ENCODE measurements around the gene SLC7A4. TPM values are rescaled to one million over a fixed set of nuclear protein-coding genes. Genes with fewer than 3 reads are reported as not detected.

Gene SLC7A4
- total and polyA plus RNA-seq, 5 donors, result 0.33 to 1.9 (median 0.59) TPM

DNA sequence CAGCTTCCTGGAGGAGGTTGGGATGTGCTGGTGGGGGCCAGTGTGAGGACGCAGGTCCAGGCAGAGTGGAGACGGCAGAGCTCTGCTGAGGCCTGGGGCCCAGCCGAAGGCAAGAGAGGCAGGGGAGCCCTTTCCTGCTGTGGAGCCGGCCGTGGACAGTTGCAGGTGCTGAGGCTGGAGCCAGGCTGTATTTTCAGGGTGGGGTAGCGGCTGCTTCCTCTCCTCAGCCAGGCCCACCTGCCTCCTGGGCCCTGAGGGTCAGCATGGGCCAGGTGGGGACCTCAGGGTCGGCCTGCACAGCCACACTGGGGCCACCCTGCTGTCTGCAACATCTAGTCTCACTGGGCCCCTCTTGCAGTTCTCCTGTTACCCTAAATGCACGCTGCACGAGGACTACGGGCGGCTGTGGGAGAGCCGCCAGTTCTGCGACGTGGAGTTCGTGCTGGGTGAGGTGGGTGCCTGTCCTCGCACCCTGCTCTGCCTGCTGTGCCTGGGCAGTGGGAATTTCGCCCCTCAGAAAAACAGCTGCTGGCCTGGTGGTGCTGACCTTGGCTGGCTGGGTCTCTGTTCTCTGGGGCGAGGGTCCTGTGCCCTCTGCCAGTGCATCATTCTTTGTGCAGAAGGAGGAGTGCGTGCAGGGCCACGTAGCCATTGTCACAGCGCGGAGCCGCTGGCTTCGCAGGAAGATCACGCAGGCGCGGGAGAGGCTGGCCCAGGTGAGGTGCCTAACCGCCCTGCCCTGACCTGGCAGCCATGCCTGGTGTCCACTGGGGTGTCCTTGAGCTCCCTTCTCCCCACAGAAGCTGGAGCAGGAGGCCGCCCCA, 38.8 kb downstream of the SLC7A4 start:
- Histone ChIP-seq H3K4me3 (ENCODE audit: low read length) (no peak overlapping the region), H3K27ac (ENCODE audit: low read length) (no peak overlapping the region), H3K4me1 (ENCODE audit: control insufficient read depth, insufficient read depth, low read length) (no peaks in the 10 kb centered on the region), H3K27me3 (ENCODE audit: control insufficient read depth, insufficient read depth) (no peaks in the 10 kb centered on the region), H3K9me3 (ENCODE audit: control insufficient read depth, low read length) (no peaks in the 10 kb centered on the region)
- intact Hi-C loops (cut with DNase I), result no loop called here
- DNase-seq, result peak in 1 of 3 donors; percentile 4
- no peak for ATAC-seq
- WGBS, result 95% methylated on average over 29 of the region's 29 CpGs

DNA sequence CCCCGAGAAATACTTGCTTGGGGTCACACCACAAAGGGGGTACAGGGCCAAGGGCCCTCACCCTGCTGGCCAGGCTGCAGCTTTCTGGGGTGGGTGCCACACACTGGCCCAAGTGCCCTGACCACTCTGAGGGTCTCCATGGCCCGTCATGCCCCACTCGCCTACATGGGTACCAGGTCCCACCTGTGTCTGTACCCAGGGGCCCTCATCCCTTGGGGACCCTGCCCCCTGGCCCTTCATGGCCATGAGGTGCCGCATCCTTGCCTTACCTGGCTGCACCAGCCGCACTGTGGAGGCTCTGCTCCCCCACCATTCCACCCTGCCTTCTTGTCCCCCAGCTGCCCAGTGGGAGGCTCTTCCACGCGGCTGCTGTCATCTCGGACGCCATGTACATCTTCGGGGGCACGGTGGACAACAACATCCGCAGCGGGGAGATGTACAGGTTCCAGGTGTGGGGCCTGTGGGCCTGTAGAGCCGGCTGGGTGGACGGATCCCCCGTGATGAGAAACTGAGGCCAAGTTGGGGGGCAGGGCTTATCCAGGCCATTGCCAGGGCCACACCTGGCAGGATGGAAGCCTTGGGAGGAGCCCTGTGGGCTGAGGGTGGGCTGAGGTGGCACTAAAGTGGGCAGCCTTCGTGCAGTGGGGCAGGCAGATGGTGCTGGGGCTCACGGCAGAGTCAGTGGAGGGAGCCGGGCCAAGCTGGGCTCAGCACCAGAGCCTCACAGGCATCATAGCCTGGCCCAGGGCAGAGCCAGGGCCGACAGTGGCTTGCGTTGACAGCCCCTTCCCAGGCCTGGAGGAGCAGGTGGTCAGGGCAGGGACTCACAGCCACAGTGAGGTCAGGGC, 39.7 kb downstream of the SLC7A4 start:
- ATAC-seq, result no peak
- DNase-seq, result no peak
- Histone ChIP-seq H3K27ac (ENCODE audit: low read length) (no peak overlapping the region), H3K4me1 (ENCODE audit: control insufficient read depth, insufficient read depth, low read length) (no peaks in the 10 kb centered on the region), H3K4me3 (ENCODE audit: low read length) (no peak overlapping the region), H3K27me3 (ENCODE audit: control insufficient read depth, insufficient read depth) (no peaks in the 10 kb centered on the region), H3K9me3 (ENCODE audit: control insufficient read depth, low read length) (no peaks in the 10 kb centered on the region)
- intact Hi-C loops (cut with DNase I), result no loop called here
- 88% methylated on average over 21 of the region's 21 CpGs for WGBS

DNA sequence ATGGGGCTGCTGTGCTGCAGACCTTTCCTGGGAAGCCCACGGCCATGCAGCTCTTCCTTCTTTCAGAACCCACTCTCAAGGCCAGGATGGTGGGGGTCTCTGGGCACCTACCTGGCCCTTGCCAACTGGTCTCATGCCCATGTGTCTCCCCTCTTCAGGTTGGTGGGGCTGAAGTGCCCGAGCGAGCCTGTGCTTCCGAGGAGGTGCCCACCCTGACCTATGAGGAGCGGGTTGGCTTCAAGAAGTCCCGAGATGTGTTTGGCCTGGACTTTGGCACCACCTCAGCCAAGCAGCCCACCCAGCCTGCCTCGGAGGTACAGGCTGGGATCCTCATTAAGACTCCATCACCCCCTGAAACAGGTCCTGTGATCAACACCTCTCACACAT, 40.3 kb downstream of the SLC7A4 start:
- H3K4me3 ChIP-seq (ENCODE audit: low read length), result no peak overlapping the region
- DNase-seq (no peak), ATAC-seq (no peak)
- H3K27ac ChIP-seq (ENCODE audit: low read length), result no peak overlapping the region
- H3K4me1 ChIP-seq (ENCODE audit: control insufficient read depth, insufficient read depth, low read length), result no peaks in the 10 kb centered on the region
- intact Hi-C loops (cut with DNase I), result no loop called here
- H3K9me3 ChIP-seq (ENCODE audit: control insufficient read depth, low read length), result no peaks in the 10 kb centered on the region
- WGBS, result 88% methylated on average over 7 of the region's 7 CpGs
- H3K27me3 ChIP-seq (ENCODE audit: control insufficient read depth, insufficient read depth), result no peaks in the 10 kb centered on the region

DNA sequence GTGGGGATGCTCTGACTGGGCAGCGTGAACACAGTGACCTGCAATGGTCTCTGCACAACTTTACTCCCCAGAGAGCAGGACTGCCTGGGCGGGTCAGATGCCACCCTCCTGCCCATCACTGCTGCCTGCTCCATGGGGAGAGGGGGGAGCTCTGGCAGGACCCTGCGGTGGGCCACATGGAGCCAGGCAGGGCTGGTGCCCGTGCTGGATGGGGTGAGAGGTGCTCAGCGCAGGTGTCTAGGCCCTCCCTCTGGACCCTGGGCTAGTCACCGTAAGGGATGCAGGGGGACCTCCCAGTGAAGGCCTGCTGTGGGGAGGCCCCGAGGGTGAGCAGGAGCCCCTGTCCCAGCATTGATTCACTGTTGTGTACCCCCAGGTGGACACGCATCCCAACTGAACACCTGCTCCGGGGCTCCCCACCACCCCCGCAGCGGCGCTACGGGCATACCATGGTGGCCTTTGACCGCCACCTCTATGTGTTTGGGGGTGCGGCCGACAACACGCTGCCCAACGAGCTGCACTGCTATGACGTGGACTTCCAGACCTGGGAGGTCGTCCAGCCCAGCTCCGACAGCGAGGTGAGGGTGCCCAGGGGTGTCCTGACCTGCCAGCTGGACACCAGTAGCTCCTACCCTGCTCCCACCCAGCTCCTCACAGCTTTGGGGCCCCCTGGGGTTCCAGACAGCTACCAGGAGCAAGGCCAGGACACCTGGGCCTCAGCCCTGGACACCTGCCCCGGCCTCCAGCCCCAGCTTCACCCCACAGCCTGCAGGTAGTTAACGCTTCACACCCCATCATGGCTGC, 40.9 kb downstream of the SLC7A4 start:
- DNase-seq (peak in 1 of 3 donors; percentile 24), ATAC-seq (no peak)
- WGBS, result 94% methylated on average over 24 of the region's 24 CpGs
- no peak overlapping the region for H3K4me3 ChIP-seq (ENCODE audit: low read length)
- intact Hi-C loops (cut with DNase I), result no loop called here
- no peaks in the 10 kb centered on the region for H3K9me3 ChIP-seq (ENCODE audit: control insufficient read depth, low read length)
- no peaks in the 10 kb centered on the region for H3K27me3 ChIP-seq (ENCODE audit: control insufficient read depth, insufficient read depth)
- no peaks in the 10 kb centered on the region for H3K4me1 ChIP-seq (ENCODE audit: control insufficient read depth, insufficient read depth, low read length)
- no peak overlapping the region for H3K27ac ChIP-seq (ENCODE audit: low read length)

DNA sequence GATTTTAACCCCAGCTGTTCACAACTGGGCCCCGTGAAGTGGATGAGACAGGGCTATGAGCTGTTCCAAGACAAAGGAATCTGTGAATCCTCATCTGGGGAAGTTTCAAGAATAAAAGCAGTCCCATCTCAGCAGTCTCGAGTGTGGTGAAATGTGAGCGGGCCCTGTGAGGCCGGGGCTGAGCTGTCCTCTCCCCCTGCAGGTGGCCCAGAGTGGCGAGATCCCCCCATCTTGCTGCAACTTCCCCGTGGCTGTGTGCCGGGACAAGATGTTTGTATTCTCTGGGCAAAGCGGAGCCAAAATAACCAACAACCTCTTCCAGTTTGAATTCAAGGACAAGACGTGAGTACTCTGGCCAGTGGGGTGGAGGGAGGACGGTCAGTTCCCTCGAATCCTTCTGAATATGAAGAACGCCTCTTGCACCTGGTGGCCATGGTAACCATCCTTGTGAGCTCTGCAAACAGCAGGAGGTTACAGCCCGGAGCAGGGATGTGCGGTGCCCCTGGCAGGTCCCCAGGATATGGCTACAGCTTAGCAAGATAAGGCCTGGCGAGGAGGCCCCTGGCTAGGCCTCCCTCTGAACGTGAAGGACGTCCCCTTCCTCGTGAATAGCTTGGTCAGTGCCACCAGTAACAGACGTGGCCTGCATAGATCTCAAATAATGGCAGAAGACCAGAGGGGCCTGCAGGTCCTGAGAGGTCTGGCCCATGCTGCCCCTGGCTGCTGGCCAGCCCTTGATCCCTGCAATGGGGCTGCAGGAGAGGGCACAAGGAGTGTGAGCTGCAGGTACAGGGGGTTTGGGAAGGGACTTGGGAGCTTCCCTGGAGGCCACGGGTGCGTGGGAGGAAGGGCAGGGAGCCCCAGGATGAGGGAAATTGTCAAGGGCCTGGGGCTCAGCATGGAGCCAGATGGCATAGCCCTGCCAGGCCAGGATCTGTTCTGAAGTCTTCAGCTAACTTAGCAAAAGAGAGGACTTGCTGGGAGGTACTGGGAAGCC, 41.9 kb downstream of the SLC7A4 start:
- Histone ChIP-seq H3K27ac (ENCODE audit: low read length) (no peak overlapping the region), H3K4me3 (ENCODE audit: low read length) (no peak overlapping the region), H3K27me3 (ENCODE audit: control insufficient read depth, insufficient read depth) (no peaks in the 10 kb centered on the region), H3K9me3 (ENCODE audit: control insufficient read depth, low read length) (no peaks in the 10 kb centered on the region), H3K4me1 (ENCODE audit: control insufficient read depth, insufficient read depth, low read length) (no peaks in the 10 kb centered on the region)
- 79% methylated on average over 21 of the region's 21 CpGs for WGBS
- DNase-seq, result no peak
- intact Hi-C loops (cut with DNase I), result no loop called here
- no peak for ATAC-seq

DNA sequence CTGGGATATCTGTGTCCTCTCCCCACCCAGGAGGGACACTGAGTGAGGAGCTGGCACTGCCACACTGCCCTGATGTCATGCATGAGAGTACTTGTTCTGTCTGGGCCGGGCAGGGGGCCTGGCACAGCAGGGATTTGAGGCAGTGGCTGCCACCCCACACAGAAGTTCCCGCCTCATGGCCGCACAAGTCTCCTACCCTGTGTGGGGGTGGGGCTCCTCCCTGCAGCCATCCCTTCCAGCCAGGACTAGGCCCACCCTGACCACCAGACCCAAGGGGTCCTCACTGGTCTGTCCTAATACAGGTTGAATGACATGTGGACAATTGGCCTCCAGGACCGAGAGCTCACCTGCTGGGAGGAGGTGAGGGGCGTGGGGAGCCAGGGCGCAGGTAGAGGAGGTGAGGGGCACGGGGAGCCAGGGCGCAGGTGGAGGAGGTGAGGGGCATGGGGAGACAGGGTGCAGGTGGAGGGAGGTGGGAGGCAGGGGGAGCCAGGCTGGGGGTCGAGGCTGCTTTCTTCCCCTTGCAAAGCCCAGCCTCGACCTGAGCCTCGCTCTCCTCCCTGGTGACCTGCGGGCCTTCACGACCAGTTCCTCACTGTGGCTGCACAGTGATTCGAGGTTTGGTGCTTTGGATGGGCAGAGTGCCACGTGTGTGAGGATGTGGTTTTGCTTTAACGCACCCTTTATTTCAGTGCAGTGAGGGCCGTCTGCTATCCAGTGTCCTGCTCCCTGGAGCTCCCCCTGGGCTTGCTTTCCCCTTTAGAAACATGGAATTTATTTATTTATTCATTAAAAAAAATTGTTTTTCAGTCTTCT, 42.8 kb downstream of the SLC7A4 start:
- intact Hi-C loops (cut with DNase I), result loop anchor here in 1 of 4 donors (10.0 kb wide), 1 partner anchor 125 kb away; no protein-coding TSS in a partner anchor
- no peak for ATAC-seq
- WGBS, result 62% methylated on average over 17 of the region's 17 CpGs
- Histone ChIP-seq H3K27me3 (ENCODE audit: control insufficient read depth, insufficient read depth) (no peaks in the 10 kb centered on the region), H3K4me1 (ENCODE audit: control insufficient read depth, insufficient read depth, low read length) (no peaks in the 10 kb centered on the region), H3K9me3 (ENCODE audit: control insufficient read depth, low read length) (no peaks in the 10 kb centered on the region), H3K27ac (ENCODE audit: low read length) (no peak overlapping the region), H3K4me3 (ENCODE audit: low read length) (no peak overlapping the region)
- DNase-seq, result no peak

DNA sequence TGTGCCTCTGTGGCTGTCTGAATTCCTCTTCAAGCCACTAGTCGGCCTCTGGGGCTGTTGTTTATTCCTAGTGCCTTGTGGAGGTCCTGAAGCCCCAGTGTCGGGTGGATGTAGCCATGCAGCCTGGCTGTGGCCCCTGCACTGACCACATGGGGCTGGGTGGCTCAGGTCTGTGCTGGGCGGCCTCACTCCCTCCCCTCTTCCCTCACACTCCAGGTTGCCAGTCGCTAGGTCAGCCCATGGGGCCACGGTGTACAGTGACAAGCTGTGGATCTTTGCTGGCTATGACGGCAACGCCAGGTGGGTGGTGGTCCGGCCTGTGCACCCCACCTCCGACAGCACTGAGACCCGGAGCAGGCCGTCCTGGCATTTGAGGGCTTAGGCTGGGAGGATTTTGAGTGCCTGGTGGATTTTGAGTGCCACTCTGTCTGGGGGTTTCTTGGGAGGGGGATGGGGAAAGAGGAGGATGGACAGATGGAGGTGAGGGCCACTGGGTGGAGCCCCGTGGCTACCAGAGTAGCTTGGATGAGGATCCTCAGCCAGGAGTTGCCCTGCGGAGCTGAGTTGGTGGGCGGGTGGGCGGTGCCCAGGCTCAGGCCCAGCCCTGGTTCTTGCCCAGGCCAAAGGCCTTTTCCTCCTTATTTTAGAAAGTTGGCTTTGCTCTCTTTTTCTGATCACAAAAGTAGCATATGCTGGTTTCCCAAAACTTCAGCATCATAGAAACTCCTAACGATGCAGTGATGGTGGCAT, 43.6 kb downstream of the SLC7A4 start:
- H3K27me3 ChIP-seq (ENCODE audit: control insufficient read depth, insufficient read depth), result no peaks in the 10 kb centered on the region
- H3K4me1 ChIP-seq (ENCODE audit: control insufficient read depth, insufficient read depth, low read length), result no peaks in the 10 kb centered on the region
- no peaks in the 10 kb centered on the region for H3K9me3 ChIP-seq (ENCODE audit: control insufficient read depth, low read length)
- H3K4me3 ChIP-seq (ENCODE audit: low read length), result no peak overlapping the region
- intact Hi-C loops (cut with DNase I), result loop anchor here in 1 of 4 donors (10.0 kb wide), 1 partner anchor 124 kb away; no protein-coding TSS in a partner anchor
- 89% methylated on average over 16 of the region's 16 CpGs for WGBS
- DNase-seq (no peak), ATAC-seq (no peak)
- no peak overlapping the region for H3K27ac ChIP-seq (ENCODE audit: low read length)

DNA sequence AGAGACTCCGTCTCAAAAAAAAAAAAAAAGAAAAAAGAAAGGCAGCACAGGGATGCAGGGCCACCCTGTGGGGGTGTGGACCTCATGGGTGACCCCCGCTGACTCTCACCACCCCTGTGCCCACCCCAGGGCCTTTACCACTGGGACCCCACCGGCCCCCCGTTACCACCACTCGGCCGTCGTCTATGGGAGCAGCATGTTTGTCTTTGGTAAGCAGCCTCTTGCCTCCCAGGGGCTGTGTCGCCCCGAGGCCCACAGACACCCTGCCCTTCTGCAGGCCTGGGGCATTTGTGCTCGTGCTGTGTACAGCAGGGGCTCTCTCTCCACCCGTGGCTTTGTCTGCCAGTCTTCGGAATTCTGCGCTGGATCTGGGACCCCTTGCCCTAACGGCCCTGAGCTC, 45.0 kb downstream of the SLC7A4 start:
- intact Hi-C loops (cut with DNase I), result loop anchor here in 1 of 4 donors (10.0 kb wide), 1 partner anchor 123 kb away; no protein-coding TSS in a partner anchor
- Histone ChIP-seq H3K4me1 (ENCODE audit: control insufficient read depth, insufficient read depth, low read length) (peaks cover 2% of the 10 kb centered on the region), H3K27me3 (ENCODE audit: control insufficient read depth, insufficient read depth) (no peaks in the 10 kb centered on the region), H3K4me3 (ENCODE audit: low read length) (no peak overlapping the region), H3K9me3 (ENCODE audit: control insufficient read depth, low read length) (no peaks in the 10 kb centered on the region), H3K27ac (ENCODE audit: low read length) (no peak overlapping the region)
- 91% methylated on average over 14 of the region's 14 CpGs for WGBS
- DNase-seq (peak in 2 of 3 donors; percentile 4 to 38), ATAC-seq (no peak)

DNA sequence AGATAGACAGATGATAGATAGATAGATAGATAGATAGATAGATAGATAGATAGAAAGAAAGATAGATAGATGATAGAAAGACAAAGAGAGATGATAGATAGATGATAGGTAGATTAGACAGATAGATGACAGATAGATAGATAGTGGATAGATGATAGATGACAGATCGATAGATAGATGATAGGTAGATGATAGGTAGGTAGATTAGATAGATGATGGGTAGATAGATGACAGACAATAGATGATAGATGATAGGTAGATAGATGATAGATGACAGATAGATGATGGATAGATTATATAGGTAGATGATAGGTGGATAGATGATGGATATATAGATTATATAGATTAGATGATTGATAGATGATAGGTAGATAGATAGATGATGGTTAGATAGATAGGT, 46.0 kb downstream of the SLC7A4 start:
- no peak for ATAC-seq
- WGBS, result 94% methylated on average over 1 of the region's 1 CpG
- DNase-seq, result no peak
- H3K4me3 ChIP-seq (ENCODE audit: low read length), result no peak overlapping the region
- H3K4me1 ChIP-seq (ENCODE audit: control insufficient read depth, insufficient read depth, low read length), result peaks cover 2% of the 10 kb centered on the region
- H3K9me3 ChIP-seq (ENCODE audit: control insufficient read depth, low read length), result no peaks in the 10 kb centered on the region
- no peak overlapping the region for H3K27ac ChIP-seq (ENCODE audit: low read length)
- intact Hi-C loops (cut with DNase I), result loop anchor here in 1 of 4 donors (10.0 kb wide), 1 partner anchor 122 kb away; no protein-coding TSS in a partner anchor
- H3K27me3 ChIP-seq (ENCODE audit: control insufficient read depth, insufficient read depth), result no peaks in the 10 kb centered on the region

Measured in right cardiac atrium (tissue), 5 donors.